GM19468 (cell line): ENCODE measurements around the gene TMEM254.
"Not testable (repeated sequence)": the region's sequence is repeated elsewhere in the genome, so short reads cannot be mapped to it uniquely, and the experiment has no call there.

Experiments
- ATAC-seq: cut with Tn5 transposase; IDR thresholded peaks from one replicate; pipeline ENCODE4 v1.9.1; 2021; ENCODE audit warnings: mild to moderate bottlenecking, moderate library complexity, moderate number of reproducible peaks; ENCODE audit not compliant: unreplicated experiment; ENCODE audit errors: extremely low read depth

The TMEM254 gene

GRCh38 chr10:80078448-80079311 is at the start of gene TMEM254:
TMEM254 (plus strand) TSS chr10:80078665; CDS start chr10:80078700, 35 bp downstream.
- peak; percentile 85 for ATAC-seq

- not testable (repeated sequence) for ATAC-seq
Observed at GRCh38 chr10:80029205-80029604, 49.3 kb upstream of the TMEM254 start.

GRCh38 chr10:80029865-80030264 is 48.6 kb upstream of the TMEM254 start:
- not testable (repeated sequence) for ATAC-seq

GRCh38 chr10:80032503-80032902 is 46.0 kb upstream of the TMEM254 start:
- ATAC-seq, result no peak

GRCh38 chr10:80034766-80035165 is 43.7 kb upstream of the TMEM254 start:
- ATAC-seq, result not testable (repeated sequence)

- ATAC-seq, result not testable (repeated sequence)
Observed at GRCh38 chr10:80035430-80035829, 43.0 kb upstream of the TMEM254 start.

GRCh38 chr10:80036921-80037500 is 41.5 kb upstream of the TMEM254 start:
- ATAC-seq, result not testable (repeated sequence)

- not testable (repeated sequence) for ATAC-seq
Observed at GRCh38 chr10:80038226-80038625, 40.2 kb upstream of the TMEM254 start.

- no peak for ATAC-seq
Observed at GRCh38 chr10:80041162-80041561, 37.3 kb upstream of the TMEM254 start.

GRCh38 chr10:80044935-80045334 is 33.5 kb upstream of the TMEM254 start:
- ATAC-seq, result not testable (repeated sequence)

- peak; percentile 30 for ATAC-seq
Observed at GRCh38 chr10:80046629-80047441, 31.6 kb upstream of the TMEM254 start.

GRCh38 chr10:80050752-80051151 is 27.7 kb upstream of the TMEM254 start:
- no peak for ATAC-seq

- no peak for ATAC-seq
Observed at GRCh38 chr10:80051993-80052392, 26.5 kb upstream of the TMEM254 start.

- ATAC-seq, result no peak
Observed at GRCh38 chr10:80055760-80056159, 22.7 kb upstream of the TMEM254 start.

GRCh38 chr10:80057171-80057570 is 21.3 kb upstream of the TMEM254 start:
- no peak for ATAC-seq

GRCh38 chr10:80064120-80064886 is 14.2 kb upstream of the TMEM254 start:
- ATAC-seq, result no peak

GRCh38 chr10:80066809-80067208 is 11.7 kb upstream of the TMEM254 start:
- no peak for ATAC-seq

GRCh38 chr10:80067821-80068220 is 10.6 kb upstream of the TMEM254 start:
- ATAC-seq, result not testable (repeated sequence)

GRCh38 chr10:80068270-80068669 is 10.2 kb upstream of the TMEM254 start:
- no peak for ATAC-seq

GRCh38 chr10:80070057-80070456 is 8.4 kb upstream of the TMEM254 start:
- ATAC-seq, result no peak
